ENCODE data around the gene FOXL1.
A peak's percentile ranks its signal among the peaks of the same experiment; 100 is the strongest.
"Not testable (repeated sequence)": the region's sequence is repeated elsewhere in the genome, so short reads cannot be mapped to it uniquely, and the experiment has no call there.

The FOXL1 gene

DNA sequence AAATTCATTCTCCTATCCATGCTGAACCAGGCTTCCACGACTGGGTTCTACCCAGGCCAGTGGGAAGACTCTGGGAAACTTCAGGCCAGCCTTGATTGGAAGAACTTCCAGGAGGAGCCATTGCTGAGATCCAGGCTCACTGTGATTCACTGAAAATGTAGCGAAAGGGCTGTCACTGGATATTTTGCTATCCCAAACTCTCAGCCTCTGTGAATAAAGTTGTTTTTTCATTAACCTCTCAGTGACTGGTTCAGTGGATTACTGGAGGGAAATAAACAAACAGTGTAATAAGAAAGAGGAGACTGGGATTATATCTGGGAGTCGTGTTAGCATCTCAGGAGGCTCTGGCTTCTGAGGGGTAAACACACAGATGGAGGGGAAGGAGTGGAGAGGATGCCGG, 3.1 kb downstream of the FOXL1 start:
- DNase-seq: no peak

DNA sequence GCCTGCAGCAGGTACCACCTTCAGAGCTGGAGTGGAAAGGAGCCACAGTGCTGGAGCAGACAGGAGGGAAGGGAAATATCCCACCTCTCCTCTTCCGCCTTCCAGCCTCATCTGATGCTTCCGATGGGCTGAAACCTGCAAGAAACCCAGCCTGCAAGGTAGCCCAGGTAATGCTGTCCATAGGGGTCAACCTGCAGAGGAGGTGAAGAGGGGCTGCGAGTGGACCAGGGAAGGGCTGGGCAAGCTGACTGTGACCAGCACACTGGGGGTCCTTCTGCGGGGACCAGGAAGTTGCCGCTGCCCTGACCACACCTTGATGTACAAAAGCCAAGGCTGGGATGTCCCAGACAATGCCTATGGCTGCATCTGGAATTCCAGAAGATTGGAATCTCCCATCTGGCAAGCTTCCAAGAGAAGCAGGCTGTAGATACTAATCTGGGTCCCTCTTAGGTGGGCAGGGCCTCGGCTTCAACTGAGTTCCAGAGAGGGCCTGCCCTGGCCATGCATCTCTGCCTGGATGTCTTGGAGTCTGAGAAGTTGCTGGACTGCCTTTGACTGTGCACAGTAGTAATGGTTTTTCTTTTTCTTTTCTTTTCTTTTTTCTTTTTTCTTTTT, 5.8 kb downstream of the FOXL1 start:
- DNase-seq: no peak

DNA sequence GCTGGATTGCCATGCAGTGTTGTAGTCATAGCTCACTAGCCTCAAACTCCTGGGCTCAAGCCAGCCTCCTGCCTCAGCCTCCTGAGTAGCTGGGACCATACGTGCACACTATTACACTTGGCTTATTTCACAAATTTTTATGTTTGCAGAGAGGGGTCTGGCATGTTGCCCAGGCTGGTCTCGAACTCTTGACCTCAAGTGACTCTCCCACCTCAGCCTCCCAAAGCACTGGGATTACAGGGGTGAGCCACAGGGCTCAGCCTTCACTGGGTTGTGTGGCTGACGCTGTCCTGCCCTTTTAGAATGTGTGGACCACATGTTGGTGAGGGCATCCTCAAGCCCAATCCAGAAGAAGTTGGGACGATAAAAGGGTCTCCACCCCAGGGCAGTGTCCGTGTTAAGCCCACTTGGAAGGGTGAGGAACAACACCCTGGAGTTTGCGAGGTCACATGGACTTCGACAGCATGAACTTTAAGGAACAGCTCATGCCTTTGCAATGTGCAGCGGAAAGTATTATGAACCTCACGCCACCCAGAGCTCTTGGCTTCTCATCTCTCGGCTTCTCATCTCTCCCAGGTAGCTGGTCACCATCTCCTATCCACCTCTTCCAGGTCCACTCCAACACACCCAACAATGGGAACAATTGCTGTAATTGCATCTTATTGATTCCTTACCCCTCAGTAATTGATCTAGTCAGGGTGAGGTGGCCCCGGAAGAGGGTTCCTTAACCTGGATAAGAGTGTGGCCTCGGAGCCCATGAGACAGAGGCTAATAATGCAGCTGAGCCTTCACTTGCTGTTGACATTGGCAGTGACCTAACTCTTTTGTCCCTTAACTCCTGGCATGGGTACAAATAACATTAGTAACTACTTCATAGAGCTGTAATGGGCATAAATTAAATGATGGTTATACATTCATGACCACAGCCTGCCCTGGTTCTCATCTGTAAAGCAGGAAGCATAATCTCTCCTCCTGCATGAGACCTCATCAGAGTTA, 6.7 kb downstream of the FOXL1 start:
- DNase-seq: no peak

DNA sequence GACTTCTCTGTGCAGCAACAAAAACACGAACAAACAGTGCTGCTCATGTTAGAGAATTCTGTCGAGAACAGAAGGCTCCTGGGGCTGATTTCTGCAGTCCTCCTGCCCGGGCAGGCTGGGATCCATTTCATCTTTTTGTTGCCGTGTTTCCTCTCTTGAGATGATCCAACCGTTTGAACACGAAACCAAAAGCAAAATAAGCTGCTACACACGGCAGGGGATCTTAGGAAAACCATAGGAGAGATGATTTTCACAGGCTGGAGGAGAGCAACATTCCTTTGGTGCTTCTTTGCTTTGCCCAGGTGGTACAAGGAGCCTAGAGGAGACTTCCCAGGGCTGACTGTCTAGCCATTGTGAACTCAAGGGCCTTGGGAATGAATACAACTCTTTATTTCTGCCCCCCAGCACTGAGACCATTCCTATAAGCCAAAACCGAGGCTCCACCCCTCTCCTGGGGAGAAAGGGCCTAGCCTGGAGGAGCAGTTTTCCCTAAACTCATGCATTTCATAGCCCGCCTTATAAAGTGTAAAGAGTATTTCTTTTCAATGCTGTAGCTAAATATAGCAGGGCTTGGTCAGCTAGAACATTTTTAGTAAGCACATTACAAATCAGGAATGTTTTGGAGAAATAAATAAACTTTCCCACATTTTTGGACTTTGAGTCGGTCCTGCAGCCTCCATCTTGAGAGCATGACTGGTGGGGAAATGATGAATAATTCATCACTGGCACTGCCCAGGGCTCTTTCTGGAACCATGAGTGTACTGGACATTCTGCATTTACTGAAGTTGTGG, 7.7 kb downstream of the FOXL1 start:
- DNase-seq: no peak

GRCh38 chr16:86587487-86587886, 9.1 kb downstream of the FOXL1 start:
- DNase-seq: no peak

DNA sequence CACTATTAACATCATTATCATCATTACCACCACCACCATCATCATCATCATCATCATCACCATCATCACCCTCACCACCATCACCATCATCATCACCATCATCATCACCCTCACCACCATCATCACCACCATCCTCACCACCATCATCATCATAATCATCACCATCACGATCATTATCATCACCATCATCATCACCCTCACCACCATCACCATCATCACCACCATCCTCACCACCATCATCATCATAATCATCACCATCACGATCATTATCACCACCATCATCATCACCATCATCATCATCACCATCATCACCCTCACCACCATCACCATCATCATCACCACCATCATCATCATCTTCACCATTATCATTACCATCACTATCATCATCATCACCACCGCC, 9.6 kb downstream of the FOXL1 start:
- not testable (repeated sequence) for DNase-seq

DNA sequence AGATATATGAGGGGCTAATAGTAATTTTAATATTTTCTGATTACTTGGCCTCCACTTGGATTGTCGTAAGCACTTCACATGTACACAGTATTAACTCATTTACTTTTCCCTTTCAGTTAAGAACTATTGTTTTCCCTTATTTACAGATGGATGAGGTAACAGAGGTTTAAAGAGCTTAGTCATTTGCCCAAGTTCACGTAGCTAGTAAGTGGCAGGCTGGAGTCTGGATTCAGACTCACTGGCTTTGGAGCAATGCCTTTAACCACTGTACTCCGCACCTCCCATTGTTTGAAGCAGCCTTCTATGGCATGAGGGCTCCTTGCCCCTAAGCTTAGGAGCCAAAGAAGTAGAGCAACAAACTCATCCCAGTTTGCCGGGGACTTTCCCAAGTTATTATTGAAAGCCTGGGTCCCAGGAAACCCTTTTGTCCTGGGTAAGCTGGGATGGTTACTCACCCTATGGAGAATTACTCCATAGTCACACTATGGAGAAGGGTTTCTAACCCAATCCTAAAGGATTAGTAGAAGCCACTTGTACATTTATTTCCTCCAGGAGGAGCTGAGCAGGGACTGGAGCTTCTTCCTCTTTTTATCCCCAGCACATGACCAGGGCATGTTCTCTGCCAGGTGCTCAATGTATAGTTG, 12.3 kb downstream of the FOXL1 start:
- no peak for DNase-seq

DNA sequence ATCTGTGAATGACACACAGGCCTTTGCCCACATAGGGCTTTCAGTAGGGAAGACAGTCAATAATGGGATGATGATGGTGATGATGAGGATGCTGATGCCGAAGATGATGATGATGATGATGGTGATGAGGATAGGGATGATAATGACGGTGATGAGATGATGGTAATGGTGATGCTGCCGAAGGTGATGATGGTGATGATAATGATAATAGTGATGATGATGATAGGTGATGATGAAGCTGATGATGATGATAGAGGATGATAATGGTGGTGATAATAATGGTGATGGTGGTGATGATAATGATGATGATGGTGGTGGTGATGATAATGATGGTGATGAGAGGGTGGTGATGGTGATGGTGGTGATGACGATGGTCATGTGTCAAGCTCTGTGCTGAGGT, 12.9 kb downstream of the FOXL1 start:
- DNase-seq: no peak

DNA sequence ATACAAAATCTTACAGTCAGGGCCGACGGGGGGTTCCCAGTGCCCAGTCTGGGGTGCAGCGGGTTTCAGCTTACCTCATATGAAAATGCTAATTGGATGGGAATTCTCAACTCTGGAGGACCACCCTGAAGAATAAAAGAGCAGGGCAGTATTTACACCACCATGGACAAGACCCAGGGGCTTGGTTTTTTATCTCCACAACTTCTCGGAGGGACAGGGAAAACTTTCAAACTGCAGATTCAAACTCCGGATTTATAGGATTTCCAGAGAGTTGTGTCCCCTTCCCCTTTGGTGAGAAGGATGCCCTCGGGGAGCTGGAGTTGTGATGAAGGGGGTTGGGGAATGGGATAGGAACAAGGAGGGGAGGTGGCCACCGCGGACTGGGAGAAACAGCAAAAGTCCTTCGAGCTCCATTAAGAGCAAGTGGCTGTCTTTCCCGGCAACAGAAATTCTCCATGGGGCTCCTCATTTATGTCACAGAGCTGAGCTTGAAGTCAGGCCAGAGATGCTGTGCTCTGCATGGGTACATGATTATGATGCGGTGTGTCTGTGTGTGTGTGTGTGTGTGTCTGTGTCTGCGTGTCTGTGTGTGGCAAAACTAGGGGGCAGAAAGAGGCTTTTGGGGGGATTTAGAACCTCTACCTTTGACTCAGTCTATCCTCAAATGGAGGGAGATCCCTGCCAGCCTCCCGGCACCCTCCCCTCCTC, 15.7 kb downstream of the FOXL1 start:
- no peak for DNase-seq

GRCh38 chr16:86594721-86595120, 16.4 kb downstream of the FOXL1 start:
- no peak for DNase-seq

GRCh38 chr16:86595983-86596605, 17.7 kb downstream of the FOXL1 start:
- no peak for DNase-seq

GRCh38 chr16:86597126-86597879, 19.0 kb downstream of the FOXL1 start:
- DNase-seq: no peak

DNA sequence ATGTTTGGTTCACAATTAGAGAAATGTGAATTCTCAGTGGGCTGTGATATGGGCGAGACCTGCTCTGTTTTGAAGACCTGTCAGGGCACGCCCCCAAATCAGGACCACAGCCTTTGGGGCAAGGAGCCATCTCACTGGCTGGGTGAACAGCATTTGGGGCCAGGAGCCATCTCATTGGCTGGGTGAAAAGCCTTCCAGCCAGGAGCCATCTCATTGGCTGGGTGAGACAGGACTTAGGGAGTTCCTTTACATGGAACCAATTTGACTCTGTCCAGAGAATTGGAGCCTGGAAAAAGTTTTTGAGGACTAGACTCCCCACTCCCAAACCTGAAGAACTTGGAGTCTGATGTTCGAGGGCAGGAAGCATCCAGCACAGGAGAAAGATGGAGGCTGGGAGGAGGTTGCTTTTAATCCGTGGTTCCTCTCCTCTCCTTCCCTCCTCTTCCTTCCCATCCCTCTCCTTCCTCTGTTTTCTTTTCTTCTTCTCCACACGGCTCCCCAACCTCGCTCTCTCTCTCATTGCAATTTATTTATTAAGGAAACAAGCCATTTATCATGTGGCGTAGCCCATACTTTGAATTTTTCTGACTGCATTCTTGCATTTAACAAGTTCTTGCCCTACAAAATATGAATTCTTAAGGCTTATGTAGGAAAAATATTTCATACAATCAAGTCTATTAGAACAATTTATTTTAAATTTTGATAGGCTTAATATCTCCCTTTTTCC, 19.7 kb downstream of the FOXL1 start:
- no peak for DNase-seq

GRCh38 chr16:86598607-86599565, 20.5 kb downstream of the FOXL1 start:
- no peak for DNase-seq

DNA sequence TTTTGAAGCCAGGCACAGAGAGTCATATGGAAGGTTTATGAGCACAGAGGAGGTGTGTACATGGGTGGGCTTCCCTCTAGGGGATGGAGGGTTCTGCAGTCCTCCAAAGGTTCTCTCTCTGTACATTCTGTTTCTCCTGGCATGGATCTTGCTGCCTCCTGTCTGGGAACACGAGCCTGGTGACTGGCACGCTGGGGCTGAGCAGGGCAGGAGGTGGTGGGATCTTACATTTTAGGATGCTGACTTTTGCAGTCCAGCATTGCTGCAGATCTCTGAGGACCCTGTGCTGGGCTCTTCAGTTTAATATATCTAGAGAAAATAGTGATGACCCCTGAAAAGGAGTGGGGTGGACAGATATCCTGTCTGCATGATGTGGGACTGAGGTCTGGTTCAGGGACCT, 23.0 kb downstream of the FOXL1 start:
- DNase-seq: no peak

DNA sequence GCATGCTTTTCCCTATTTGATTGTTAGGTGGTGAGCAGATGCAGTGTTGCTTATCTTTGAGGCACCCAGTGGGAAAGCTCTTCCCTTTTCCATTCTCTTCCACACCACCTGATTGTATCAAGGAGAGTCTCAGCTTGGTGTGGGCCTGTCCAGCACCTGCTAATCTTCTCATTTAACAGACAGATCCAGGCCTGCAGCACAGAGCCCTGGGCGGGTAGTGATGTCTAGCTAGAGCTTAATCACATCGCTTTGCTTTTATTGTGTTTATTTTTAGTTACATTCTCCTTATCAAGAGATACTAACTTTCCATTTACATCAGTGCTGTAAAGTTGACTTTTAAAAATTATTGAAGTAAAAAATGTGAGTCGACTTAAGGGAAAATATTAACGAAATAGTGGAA, 24.2 kb downstream of the FOXL1 start:
- no peak for DNase-seq

DNA sequence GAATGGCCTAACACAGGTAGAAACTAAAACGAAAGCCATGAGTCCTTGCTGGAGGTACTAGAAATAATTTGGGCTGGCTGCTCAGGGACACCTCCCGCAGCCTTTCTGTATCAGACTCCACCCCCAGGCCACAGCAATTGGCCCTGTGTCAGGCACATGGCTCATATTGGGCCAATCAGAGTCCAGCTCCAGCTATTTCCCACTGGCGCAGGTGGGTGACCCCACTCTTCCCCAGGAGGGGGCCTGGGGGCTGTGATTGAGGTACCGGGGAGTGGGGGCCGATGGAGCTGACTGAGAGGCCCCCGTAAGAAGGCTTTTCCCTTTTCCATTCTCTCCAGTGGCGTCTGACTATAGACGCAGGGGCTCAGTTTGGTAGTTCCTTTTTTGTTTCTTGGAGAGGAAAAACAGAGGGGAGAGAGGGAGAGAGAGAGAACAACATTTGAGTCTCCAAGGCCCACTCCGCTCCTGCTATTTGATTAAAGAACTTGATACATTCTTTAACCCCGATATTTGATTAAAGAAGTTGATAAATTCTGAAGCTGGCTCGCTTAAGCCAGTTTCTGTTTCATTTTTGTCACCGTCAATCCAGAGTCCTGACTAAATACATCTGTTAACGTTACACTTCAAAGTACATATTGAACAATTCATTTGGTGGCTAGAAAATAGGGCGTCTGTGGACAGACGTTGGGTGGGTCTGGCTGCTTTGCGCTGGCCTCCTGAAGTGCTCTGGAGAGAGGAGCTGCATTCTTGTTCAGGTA, 26.3 kb downstream of the FOXL1 start:
- DNase-seq: peak; percentile 35

DNA sequence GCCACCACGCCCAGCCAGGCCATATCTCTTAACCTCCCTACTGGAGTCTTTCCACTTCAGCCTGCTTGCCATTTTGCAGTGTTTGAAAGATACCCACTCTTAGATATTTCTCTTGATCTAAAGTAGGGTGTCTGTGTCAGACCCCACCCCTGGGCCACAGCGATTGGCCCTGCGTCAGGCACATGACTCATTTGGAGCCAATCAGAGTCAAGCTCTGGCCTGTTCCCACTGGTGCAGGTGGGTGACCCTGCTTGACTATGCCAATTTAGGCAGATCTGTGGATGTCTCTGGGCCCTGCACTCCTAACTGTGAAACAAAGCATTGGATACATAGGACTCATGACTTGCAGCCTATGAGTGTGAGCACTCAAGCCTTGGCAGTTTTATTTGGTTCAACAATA, 27.6 kb downstream of the FOXL1 start:
- no peak for DNase-seq
